GM12801 (cell line): ENCODE measurements around the gene ARSG.

Source experiments
- TF ChIP-seq, protein P1 (sequence below): IDR thresholded peaks from one replicate; pipeline ENCODE4 v1.5.1; 2011; ENCODE audit warnings: control low read depth; ENCODE audit not compliant: insufficient read length; ENCODE audit errors: extremely low read depth

ARSG gene

DNA sequence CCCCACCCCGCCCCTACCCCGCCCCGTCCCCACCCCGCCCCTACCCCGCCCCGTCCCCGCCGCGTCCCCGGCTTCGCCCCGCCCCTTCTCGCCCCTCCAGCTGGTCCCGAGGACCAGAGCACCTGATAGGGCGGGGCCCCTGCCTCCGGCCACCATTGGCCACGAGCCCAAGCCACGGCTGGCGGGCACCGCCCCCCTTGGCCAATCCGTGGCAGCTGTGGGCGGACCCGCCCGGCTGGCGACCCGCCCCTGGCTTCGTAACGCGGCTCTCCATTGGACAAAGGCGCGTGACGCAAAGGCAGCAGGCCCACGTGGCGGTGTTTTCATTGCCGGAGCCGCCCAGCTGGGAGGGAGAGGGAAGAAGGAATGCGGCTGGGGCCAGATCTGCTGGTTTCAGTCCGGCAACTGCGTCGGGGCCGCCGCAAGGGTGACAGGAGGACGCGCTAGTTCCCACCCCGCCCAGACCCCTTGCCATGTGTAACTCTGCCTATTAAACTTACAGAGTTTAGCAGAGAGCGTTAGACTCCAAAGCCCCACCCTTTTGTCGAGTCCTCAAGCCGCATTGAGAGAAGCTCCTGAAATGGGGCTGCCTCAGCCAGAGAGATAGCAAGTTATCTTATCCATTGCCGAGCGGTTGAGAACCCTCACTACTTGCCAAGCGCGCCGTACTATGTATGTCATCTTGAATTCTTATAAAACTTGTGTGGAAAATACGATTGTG lies 166.4 kb downstream of the ARSG start:
- TF ChIP-seq, protein P1, sequence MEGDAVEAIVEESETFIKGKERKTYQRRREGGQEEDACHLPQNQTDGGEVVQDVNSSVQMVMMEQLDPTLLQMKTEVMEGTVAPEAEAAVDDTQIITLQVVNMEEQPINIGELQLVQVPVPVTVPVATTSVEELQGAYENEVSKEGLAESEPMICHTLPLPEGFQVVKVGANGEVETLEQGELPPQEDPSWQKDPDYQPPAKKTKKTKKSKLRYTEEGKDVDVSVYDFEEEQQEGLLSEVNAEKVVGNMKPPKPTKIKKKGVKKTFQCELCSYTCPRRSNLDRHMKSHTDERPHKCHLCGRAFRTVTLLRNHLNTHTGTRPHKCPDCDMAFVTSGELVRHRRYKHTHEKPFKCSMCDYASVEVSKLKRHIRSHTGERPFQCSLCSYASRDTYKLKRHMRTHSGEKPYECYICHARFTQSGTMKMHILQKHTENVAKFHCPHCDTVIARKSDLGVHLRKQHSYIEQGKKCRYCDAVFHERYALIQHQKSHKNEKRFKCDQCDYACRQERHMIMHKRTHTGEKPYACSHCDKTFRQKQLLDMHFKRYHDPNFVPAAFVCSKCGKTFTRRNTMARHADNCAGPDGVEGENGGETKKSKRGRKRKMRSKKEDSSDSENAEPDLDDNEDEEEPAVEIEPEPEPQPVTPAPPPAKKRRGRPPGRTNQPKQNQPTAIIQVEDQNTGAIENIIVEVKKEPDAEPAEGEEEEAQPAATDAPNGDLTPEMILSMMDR = no peak

DNA sequence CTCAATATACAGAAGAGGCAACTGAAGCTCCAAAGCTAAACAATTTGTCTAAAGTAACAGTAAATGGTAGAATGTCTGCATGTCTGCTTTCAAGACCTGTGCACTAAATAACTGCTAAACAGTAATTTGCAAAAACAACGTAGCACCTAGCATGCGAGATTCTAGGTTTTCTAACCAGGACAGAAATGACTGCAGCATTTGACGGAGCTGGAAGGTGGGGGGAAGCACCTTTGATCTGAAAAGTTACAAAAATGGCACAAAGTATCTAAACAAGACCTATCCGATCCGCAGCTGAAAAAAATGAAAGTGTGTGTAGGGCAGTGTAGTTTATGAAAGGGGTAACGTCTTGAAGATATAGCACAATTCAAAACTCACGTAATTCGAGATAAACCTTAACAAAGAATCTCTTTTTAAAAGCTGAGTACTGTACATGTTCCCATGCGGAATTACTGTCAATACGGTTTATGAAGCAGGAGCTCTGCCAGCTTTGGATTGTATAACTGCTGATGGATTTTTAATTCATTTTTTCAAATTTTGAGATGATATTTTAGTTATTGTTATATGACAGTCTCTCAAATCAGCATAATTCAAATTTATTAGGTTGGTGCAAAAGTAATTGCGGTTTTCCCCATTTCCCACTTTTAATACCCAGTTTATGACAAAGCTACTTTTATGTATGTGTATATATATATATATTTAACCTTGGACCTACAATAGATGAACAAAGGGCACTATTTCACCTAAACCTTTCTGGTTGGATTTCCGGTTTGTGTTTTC lies 167.2 kb downstream of the ARSG start:
- TF ChIP-seq, protein P1 = no peak

DNA sequence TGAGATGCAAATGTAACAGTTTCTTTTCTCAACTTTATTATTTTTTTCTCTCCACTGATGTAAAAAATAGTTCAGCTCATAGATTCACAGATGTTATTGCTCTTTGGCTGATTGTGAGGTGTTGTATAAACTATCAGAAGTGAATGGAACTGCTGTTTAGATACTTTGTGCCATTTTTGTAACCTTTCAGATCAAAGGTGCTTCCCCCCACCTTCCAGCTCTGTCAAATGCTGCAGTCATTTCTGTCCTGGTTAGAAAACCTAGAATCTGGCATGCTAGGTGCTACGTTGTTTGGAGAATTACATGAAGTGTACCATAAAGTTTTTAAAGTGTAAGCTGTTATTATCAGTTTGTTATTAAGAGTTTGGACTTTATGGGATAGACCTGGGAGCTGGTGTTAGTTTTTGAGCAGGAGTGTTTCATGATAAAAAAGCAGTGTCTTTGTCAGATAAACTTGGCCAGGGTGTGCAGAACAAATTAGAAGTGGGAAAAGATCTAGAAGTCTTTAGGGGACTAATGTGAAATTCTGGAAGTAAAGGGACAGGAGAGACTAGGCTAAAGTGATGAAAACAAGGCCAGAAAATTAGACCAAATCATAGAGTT lies 167.8 kb downstream of the ARSG start:
- TF ChIP-seq, protein P1 = no peak

DNA sequence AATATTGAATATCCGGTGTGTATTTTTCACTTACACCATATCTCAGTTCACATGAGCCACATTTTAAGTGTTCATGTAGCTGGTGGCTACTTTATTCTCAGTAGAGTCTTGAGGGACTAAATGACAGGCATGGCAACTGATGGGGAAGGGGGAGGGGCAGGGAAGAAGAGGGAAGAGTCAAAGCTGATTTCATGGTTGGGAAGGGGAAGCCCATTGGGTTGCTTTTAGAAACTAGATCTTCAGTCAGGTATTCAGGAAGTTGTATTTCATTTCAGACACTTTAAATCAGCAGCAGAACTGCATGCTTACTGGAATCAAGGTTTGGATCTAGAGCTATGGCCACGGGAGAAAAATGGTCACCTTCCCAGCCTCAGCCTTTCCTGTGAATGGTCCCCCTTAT lies 168.9 kb downstream of the ARSG start:
- TF ChIP-seq, protein P1 = no peak

DNA sequence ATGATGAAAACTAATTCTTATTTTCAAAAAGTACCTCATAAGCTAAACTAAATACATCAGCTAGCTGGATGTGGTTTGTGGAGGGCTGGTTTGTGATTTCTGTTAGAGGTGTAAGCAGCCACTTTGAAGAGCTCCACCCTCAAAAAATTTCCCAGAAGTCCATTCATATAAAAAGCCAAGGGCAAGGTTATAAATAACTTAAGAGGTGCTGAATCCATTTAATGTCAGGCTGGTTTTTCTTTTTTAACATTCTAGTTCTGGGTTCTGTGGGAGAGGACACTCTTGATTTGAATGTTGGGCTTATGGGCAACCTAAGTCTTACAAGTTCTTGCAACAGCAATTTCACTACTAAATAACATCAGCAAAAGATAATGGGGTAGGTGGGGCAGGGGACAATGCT lies 169.4 kb downstream of the ARSG start:
- TF ChIP-seq, protein P1 = no peak

DNA sequence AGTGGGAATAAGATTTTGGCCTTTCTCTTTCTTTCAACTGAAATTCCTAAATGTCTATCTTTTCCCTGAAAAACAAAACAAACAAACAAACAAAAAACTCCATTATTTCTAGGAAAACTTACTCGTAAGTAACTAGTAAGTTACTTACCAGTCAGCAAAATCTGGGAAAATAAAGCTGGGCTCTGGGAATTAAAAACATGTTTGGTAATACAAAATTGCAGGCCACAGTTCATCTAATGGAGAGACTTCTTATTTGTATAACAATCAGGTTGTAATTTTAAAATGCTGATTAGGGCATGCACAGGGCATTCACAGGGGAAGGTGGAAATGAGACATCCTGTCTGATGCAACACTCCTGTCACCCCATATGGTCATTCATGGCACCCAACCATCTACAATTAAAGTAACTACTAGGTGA lies 169.8 kb downstream of the ARSG start:
- TF ChIP-seq, protein P1 = no peak

DNA sequence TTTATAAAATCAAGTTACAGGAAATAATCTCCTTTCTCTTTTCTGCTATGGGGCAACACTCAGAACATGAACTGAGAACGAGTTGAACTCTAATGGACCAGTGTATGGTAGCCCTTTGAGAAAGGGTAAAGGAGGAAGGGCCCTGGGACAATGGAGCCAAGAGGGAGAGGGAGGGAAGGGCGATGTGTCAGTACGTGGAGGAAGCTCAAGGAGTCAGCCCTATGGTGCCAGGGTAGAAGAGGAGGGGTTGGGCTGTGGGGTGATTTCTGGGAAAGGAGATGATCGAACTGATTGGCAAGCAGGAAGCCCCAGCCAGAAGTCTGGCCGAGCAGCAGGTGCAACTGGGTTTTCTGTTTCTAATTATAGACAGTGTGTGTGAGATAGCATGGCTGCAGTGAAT lies 170.3 kb downstream of the ARSG start:
- TF ChIP-seq, protein P1 = no peak
